Right ventricle myocardium inferior (tissue), 1 donor: ENCODE results near the gene GAS2L2. TPM values are rescaled to one million over a fixed set of nuclear protein-coding genes. Genes with fewer than 3 reads are reported as not detected.
"Not testable (repeated sequence)": the region's sequence is repeated elsewhere in the genome, so short reads cannot be mapped to it uniquely, and the experiment has no call there.

Experiments
- ATAC-seq: fragments of 200-7000 bp; cut with Tn5 transposase; one replicate; pipeline ENCODE4 v1.9.1; 2020; ENCODE audit warnings: mild to moderate bottlenecking, moderate library complexity
- DNase-seq: peaks from one replicate; pipeline ENCODE4 v3.0.0; 2021; ENCODE audit errors: missing footprints
- intact Hi-C: fragments of 100-400 bp; cut with DNase I; formaldehyde crosslinking; loops from one replicate; pipeline ENCODE4 v1.11.0; 2022
- total RNA-seq: library from RNA; stranded (reverse); fragmentation: NEBNext Ultra II Directional; extraction: Animal tissue kit (Norgen Biotek cat#: 25700); gene quantifications from one replicate; pipeline ENCODE4 v1.2.1, GENCODE V29; 2021
- donor health status: DM: no; HTN: yes; CAD: no; lungs with severe emphysema.

Gene GAS2L2
- total RNA-seq, 1 donor from 2014 or later = 0.27 TPM

- ATAC-seq = no peak
- intact Hi-C loops = no loop called here
- DNase-seq = no peak
Measured at GRCh38 chr17:35775039-35775438, 22.0 kb upstream of the GAS2L2 start.

GRCh38 chr17:35774499-35774898, 21.5 kb upstream of the GAS2L2 start:
- no peak for DNase-seq
- ATAC-seq = no peak
- intact Hi-C loops = no loop called here

GRCh38 chr17:35773679-35774425, 20.8 kb upstream of the GAS2L2 start:
- intact Hi-C loops = no loop called here
- ATAC-seq (no peak), DNase-seq (no peak)

DNA sequence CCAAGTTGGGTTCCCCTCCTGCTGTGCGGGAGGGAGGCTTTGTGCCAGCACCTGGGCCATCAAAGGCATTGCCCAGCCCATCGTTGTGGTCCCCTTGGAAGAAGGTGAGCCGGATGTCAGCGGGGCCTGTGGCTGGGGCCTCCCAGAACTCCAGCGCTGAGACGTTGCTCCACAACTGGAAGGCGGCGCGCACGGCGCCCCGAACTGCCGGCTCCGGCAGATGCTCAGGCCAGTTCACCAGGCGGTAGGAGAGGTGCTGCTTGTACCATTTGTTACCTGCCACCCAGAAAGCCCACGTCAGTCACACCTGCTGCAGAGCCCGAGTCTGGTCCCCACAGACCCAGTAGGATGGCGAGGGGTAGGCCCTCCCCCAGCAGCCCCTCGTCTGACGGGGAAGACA, 20.1 kb upstream of the GAS2L2 start:
- DNase-seq (no peak), ATAC-seq (no peak)
- intact Hi-C loops = no loop called here

DNA sequence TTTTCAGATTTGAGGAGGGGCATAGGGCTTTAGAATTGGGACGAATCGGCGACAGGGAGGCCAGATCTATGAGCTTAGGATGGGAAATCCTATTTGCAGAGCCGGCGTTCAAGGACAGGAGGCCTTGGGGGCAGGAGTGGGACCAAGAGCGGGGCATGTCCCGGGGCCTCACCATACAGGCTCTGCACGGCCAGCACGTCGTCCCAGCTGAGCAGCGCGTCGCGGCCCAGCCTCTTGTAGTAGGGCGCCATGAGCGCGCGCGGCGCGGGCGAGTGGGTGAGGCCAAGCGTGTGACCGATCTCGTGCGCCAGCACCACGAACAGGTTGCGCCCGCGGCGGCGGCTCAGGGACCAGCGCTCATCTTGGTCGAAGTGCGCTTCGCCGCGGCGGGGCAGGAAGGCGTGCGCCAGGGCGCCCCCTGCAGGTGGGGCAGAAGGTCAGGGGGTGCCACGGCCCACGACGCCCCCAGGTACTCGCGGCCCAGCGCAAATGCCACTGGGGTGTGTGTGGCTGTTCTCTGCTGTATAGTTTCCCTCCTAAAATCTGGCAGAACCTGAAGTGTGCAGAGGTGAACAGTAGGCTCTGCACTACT, 17.0 kb upstream of the GAS2L2 start:
- no peak for ATAC-seq
- intact Hi-C loops = no loop called here
- DNase-seq = no peak

- ATAC-seq (no peak), DNase-seq (no peak)
- intact Hi-C loops = no loop called here
Measured at GRCh38 chr17:35768797-35769196, 15.8 kb upstream of the GAS2L2 start.

DNA sequence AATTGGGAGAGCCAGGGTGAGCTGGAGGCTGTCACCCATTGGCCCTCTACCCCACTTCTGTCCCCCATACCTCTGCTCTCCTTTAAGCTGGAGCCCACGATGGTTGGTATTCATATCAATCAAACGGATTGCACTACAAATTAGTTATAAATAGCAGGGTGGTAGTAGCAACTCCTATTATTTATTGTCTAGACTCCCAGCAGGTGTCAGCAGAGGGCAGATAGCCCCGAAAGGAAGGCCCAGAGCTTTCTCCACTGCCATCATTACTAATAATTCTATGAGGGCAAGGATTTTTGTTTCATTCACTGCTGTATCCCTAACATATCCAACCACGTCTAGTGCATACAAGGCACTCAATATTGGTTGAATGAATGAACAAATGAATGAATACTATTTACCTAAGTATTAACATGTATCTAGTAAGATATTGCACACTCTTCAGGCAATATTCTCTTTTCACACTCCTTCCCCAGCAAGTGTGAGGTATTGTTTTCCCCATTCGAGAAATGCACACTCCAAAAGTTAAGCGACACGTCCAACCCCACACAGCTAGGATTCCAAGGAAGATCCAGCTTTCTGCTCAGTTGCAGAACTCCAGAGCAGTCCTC, 14.0 kb upstream of the GAS2L2 start:
- DNase-seq (no peak), ATAC-seq (no peak)
- intact Hi-C loops = no loop called here

DNA sequence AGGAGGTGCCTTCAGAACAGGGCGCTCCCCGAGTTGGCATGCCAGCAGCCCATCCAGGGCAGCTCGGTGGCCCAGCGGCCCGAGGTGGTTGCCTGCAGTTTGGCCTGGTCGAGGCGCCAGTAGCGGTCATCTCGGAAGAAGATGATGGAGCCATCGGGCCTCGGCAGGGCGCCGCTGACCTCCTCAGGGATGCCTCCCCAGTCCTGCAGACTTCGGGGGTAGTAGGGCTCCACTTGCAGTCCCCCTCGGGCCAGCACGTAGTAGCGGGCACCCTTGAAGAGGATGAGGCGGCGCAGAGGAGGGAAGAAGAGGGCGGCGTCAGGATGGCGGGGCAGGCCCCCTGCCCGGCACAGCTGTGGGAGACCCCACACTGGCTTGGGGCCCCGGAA, 13.4 kb upstream of the GAS2L2 start:
- intact Hi-C loops = no loop called here
- no peak for ATAC-seq
- DNase-seq = no peak

- intact Hi-C loops = no loop called here
- no peak for ATAC-seq
Measured at GRCh38 chr17:35765756-35766488, 12.9 kb upstream of the GAS2L2 start.

GRCh38 chr17:35765086-35765710, 12.2 kb upstream of the GAS2L2 start:
- DNase-seq = no peak
- ATAC-seq = no peak

More at GRCh38 chr17:35765756-35766488, 12.9 kb upstream of the GAS2L2 start:
- no peak for DNase-seq

GRCh38 chr17:35764123-35764991, 11.3 kb upstream of the GAS2L2 start:
- intact Hi-C loops = loop anchor here (1.0 kb wide), 1 partner anchor 40 kb away; no protein-coding TSS in a partner anchor
- peak; percentile 95 for DNase-seq
- peak; percentile 98 for ATAC-seq

More at GRCh38 chr17:35765086-35765710, 12.2 kb upstream of the GAS2L2 start:
- intact Hi-C loops = no loop called here

DNA sequence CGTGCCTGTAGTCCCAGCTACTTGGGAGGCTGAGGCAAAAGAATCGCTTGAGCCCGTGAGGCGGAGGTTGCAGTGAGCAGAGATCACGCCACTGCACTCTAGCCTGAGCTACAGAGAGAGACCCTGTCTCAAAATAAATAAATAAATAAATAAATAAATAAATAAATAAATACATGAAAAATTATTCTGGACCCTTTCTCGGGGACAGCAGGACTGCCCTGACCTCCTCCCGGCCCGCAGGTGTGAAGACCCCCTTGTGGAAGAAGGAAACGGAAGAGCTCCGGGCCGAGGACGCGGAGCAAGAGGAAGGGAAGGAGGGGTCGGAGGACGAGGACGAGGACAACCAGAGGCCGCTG, 10.7 kb upstream of the GAS2L2 start:
- intact Hi-C loops = loop anchor here (1.0 kb wide), 1 partner anchor 41 kb away; no protein-coding TSS in a partner anchor
- DNase-seq (no peak), ATAC-seq (no peak)

DNA sequence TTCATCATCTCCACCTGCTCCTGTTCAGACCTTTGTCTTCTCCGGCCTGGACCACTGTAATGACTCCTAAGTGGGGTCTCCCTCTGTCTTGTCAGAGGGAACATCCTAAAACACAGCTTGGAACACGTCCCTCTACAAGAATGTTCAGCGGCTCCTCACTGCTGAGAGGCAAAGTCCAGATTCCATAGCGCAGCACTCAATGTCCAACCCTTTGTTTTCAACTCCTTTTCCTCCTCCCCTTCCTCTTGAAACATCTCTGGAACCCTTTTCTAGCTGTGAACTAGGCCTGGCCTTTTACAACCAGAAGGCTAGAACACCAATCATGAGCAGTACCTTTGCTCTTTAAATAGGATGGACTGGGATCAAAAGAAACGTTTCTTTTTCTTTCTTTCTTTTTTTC, 8.6 kb upstream of the GAS2L2 start:
- intact Hi-C loops = no loop called here
- DNase-seq (no peak), ATAC-seq (no peak)

DNA sequence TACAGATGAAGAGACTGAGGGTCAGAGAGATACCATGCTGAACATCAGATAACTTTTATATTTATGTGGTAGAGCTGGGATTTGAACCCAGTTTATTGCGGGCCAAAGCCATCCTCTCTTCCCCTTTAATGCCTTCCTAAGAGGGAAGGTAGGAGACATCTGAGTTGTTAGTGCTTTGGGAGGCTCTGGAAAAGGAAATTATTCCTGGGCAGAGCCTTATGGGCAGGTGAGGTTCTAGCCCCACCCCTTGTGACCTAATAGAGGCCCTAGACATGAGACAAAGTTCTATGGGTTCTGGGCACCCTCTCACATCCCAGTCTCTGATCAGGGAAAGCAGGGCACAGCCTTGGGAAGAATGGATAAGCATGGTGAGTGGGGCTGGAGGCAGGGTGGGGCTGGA, 7.5 kb upstream of the GAS2L2 start, which contains the start of gene C17orf50:
Gene C17orf50, plus strand, starts transcription at position 301 of the 400 bp plus-strand sequence. Its CDS starts 55 bp downstream, at position 356.
- no peak for DNase-seq
- intact Hi-C loops = no loop called here
- no peak for ATAC-seq

GRCh38 chr17:35757243-35757642, 4.2 kb upstream of the GAS2L2 start:
- DNase-seq (no peak), ATAC-seq (no peak)
- intact Hi-C loops = no loop called here

GRCh38 chr17:35752471-35752870, 568 bp downstream of the GAS2L2 start:
- peak; percentile 62 for DNase-seq
- ATAC-seq = peak; percentile 26
- intact Hi-C loops = no loop called here

- ATAC-seq, intact Hi-C loops: not testable (repeated sequence)
- peak; percentile 14 for DNase-seq
Measured at GRCh38 chr17:35751541-35751940, 1.5 kb downstream of the GAS2L2 start.
